Neural progenitor cell (in vitro differentiated cells): Measurements from ENCODE around the gene GDF15.

ENCODE experiments used
- CTCF ChIP-seq: fragments of 200-600 bp; sonication (generic); IDR thresholded peaks from 2 replicates; pipeline ENCODE4 v1.5.1; 2017; ENCODE audit warnings: antibody characterized with exemption, mild to moderate bottlenecking
- EZH2phosphoT487 ChIP-seq: fragments of 200-600 bp; sonication (generic); IDR thresholded peaks from 2 replicates; pipeline ENCODE4 v1.6.1; 2017; ENCODE audit warnings: antibody characterized with exemption

- TF ChIP-seq CTCF = no peak
- TF ChIP-seq EZH2phosphoT487 = no peak
Observed at GRCh38 chr19:18415178-18415867, 29.4 kb downstream of the GDF15 start.
